HCT116 (cell line): Measurements from ENCODE around the gene TUBB4B. TPM values are rescaled to one million over a fixed set of nuclear protein-coding genes. Genes with fewer than 3 reads are reported as not detected.

Experiments
- ATAC-seq: fragments of 200-7000 bp; cut with Tn5 transposase; 2 replicates; pipeline ENCODE4 v1.9.1; 2020; ENCODE audit warnings: mild to moderate bottlenecking, moderate library complexity
- BruUV-seq: library from RNA; stranded (reverse); fragments of 400-500 nt; replicated peaks from 2 replicates; lab custom pipeline; 2021; lab: Mats Ljungman, UMichigan
- CTCF ChIA-PET: fragments of 300-600 bp; sonication (Branson Sonifier 250); formaldehyde crosslinking; loops from one replicate; lab custom pipeline; 2021; ENCODE audit warnings: antibody characterized with exemption; lab: Charles Lee
- POLR2A ChIA-PET: fragments of 300-600, 350-600 bp; sonication (Branson Sonifier 250); formaldehyde crosslinking; loops from one replicate; lab custom pipeline; 2021; ENCODE audit warnings: antibody characterized with exemption; lab: Charles Lee
- RAD21 ChIA-PET, 2 experiments: fragments of 300-600 bp; sonication (Branson Sonifier 250); formaldehyde crosslinking; loops; one replicate each; lab custom pipeline; 2023; ENCODE audit warnings: low total read pairs in 2 of 2; ENCODE audit not compliant: uncharacterized antibody in 2 of 2, unreplicated experiment in 2 of 2, low non-redundant PET in 1 of 2; lab: Charles Lee
- DNase-seq: peaks from one replicate; pipeline ENCODE4 v3.0.0-alpha.2; 2010; ENCODE audit warnings: low read depth, low spot score
- H2AFZ ChIP-seq: fragments of 200-600 bp; shearing (Covaris generic), sonication (generic); 2 replicates; pipeline ENCODE4 v1.6.1; 2017; ENCODE audit warnings: low read depth, mixed run types, mixed read lengths, antibody characterized with exemption, low read length; ENCODE audit not compliant: poor library complexity, severe bottlenecking
- H3K27ac ChIP-seq: 2 replicates; pipeline ENCODE4 v1.5.1; 2012; ENCODE audit warnings: low read depth, low read length
- H3K27me3 ChIP-seq: fragments of 200-600 bp; sonication (generic); 2 replicates; pipeline ENCODE4 v1.6.1; 2016; ENCODE audit warnings: mixed run types, low read length, mixed read lengths; ENCODE audit not compliant: insufficient read depth
- H3K36me3 ChIP-seq, 2 experiments: fragments of 200-500 bp in 1 of 2; fragments of 200-600 bp in 1 of 2; sonication (Bioruptor generic) in 1 of 2; sonication (generic) in 1 of 2; 2 replicates each; pipeline versions ENCODE4 v1.5.1 to v1.6.1; 2014 to 2016; ENCODE audit warnings: low read length in 2 of 2, inconsistent platforms in 1 of 2, mixed read lengths in 1 of 2, mixed run types in 1 of 2; ENCODE audit not compliant: insufficient read depth in 2 of 2, control insufficient read depth in 1 of 2
- H3K4me1 ChIP-seq, 2 experiments: fragments of 200-600 bp in 1 of 2; sonication (generic) in 1 of 2; 2 replicates each; pipeline versions ENCODE4 v1.5.1 to v1.6.1; 2012 to 2017; ENCODE audit warnings: low read length in 2 of 2, inconsistent platforms in 1 of 2, mild to moderate bottlenecking in 1 of 2, mixed read lengths in 1 of 2, mixed run types in 1 of 2, moderate library complexity in 1 of 2; ENCODE audit not compliant: insufficient read depth in 2 of 2, control insufficient read depth in 1 of 2
- H3K4me2 ChIP-seq: fragments of 200-600 bp; sonication (generic); 2 replicates; pipeline ENCODE4 v1.6.1; 2017; ENCODE audit warnings: mixed run types, low read length, mixed read lengths
- H3K4me3 ChIP-seq, 2 experiments: fragments of 200-600 bp in 1 of 2; sonication (generic) in 1 of 2; replicated peaks in 1 of 2; 2 replicates each; pipeline ENCODE4 v1.5.1; 2011 to 2016; ENCODE audit warnings: low read length in 2 of 2, control low read depth in 1 of 2, low read depth in 1 of 2, mild to moderate bottlenecking in 1 of 2, mixed read lengths in 1 of 2, mixed run types in 1 of 2
- H3K79me2 ChIP-seq: fragments of 200-600 bp; sonication (generic); 2 replicates; pipeline ENCODE4 v1.6.1; 2017; ENCODE audit warnings: mild to moderate bottlenecking, mixed run types, low read length, moderate library complexity, mixed read lengths; ENCODE audit not compliant: insufficient read depth
- H3K9ac ChIP-seq: fragments of 200-600 bp; sonication (generic); 2 replicates; pipeline ENCODE4 v1.6.1; 2016; ENCODE audit warnings: low read length, mixed read lengths
- H3K9me2 ChIP-seq: fragments of 200-600 bp; sonication (generic), shearing (Covaris generic); 2 replicates; pipeline ENCODE4 v1.6.1; 2017; ENCODE audit warnings: mixed run types, mild to moderate bottlenecking, moderate library complexity; ENCODE audit not compliant: insufficient read depth
- H3K9me3 ChIP-seq, 2 experiments: fragments of 200-500 bp in 1 of 2; fragments of 200-600 bp in 1 of 2; sonication (Bioruptor generic) in 1 of 2; sonication (generic) in 1 of 2; 2 replicates each; pipeline ENCODE4 v1.6.1; 2014 to 2017; ENCODE audit warnings: low read length in 2 of 2, mixed read lengths in 2 of 2, inconsistent platforms in 1 of 2, low read depth in 1 of 2, mild to moderate bottlenecking in 1 of 2, mixed run types in 1 of 2, moderate library complexity in 1 of 2; ENCODE audit not compliant: control insufficient read depth in 1 of 2, insufficient read depth in 1 of 2
- H4K20me1 ChIP-seq: fragments of 200-600 bp; sonication (generic), shearing (Covaris generic); 2 replicates; pipeline ENCODE4 v1.6.1; 2017; ENCODE audit warnings: mixed run types, mild to moderate bottlenecking, moderate library complexity; ENCODE audit not compliant: insufficient read depth
- CTCF ChIP-seq, 3 experiments: fragments of 200-600 bp in 1 of 3; sonication (generic) in 1 of 3; IDR thresholded peaks in 2 of 3; conservative IDR thresholded peaks in 1 of 3; 2 replicates each; pipeline ENCODE4 v1.5.1; 2012 to 2017; ENCODE audit warnings: low read depth in 2 of 3, low read length in 2 of 3, antibody characterized with exemption in 1 of 3, borderline replicate concordance in 1 of 3, control low read depth in 1 of 3, mild to moderate bottlenecking in 1 of 3, mixed read lengths in 1 of 3, mixed run types in 1 of 3, moderate library complexity in 1 of 3; ENCODE audit not compliant: insufficient read depth in 1 of 3
- EZH2phosphoT487 ChIP-seq: fragments of 200-600 bp; IDR thresholded peaks from 2 replicates; pipeline ENCODE4 v1.6.1; 2018; ENCODE audit warnings: antibody characterized with exemption, borderline replicate concordance
- JUND ChIP-seq: IDR thresholded peaks from 2 replicates; pipeline ENCODE4 v1.6.1; 2012
- POLR2A ChIP-seq: IDR thresholded peaks from 2 replicates; pipeline ENCODE4 v1.7.0; 2011; ENCODE audit warnings: borderline replicate concordance; ENCODE audit not compliant: insufficient read depth, insufficient read length; ENCODE audit errors: extremely low read depth
- YY1 ChIP-seq: IDR thresholded peaks from 2 replicates; pipeline ENCODE4 v1.6.1; 2011; ENCODE audit warnings: low read length, low read depth, moderate library complexity, mild to moderate bottlenecking; ENCODE audit not compliant: insufficient replicate concordance; ENCODE audit errors: extremely low read depth
- ZFX ChIP-seq: fragments of 450-650 bp; IDR thresholded peaks from 2 replicates; pipeline ENCODE4 v1.6.1; 2017
- ZNF274 ChIP-seq: fragments of 200-500 bp; sonication (Bioruptor generic); IDR thresholded peaks from 2 replicates; pipeline ENCODE4 v1.6.1; 2014; ENCODE audit warnings: mild to moderate bottlenecking, low read depth, low read length, inconsistent platforms
- intact Hi-C: fragments of 100-400 bp; cut with micrococcal nuclease; formaldehyde crosslinking; loops from 2 replicates; pipeline ENCODE4 v1.10.0; 2022
- total RNA-seq: library from RNA; stranded (reverse); gene quantifications from one replicate; pipeline ENCODE4 v1.2.1, GENCODE V29; 2021; ENCODE audit not compliant: unreplicated experiment
- TF ChIP-seq, protein P1 (sequence below): IDR thresholded peaks from 2 replicates; pipeline ENCODE4 v1.6.1; 2011; ENCODE audit warnings: mild to moderate bottlenecking, low read length, moderate library complexity; ENCODE audit not compliant: insufficient replicate concordance; ENCODE audit errors: extremely low read depth

The TUBB4B gene
- total RNA-seq, 1 experiment from 2014 or later: 502 TPM

GRCh38 chr9:137245450-137246421 is 4.6 kb downstream of the TUBB4B start (continued):
- no peak for TF ChIP-seq CTCF (IDR thresholded peaks at IDR 0.05 in 2 of 3, conservative IDR thresholded peaks at IDR 0.05 in 1 of 3; ENCODE audit: borderline replicate concordance in 1 of 3, insufficient read depth in 1 of 3, low read depth in 2 of 3, low read length in 2 of 3)

DNA sequence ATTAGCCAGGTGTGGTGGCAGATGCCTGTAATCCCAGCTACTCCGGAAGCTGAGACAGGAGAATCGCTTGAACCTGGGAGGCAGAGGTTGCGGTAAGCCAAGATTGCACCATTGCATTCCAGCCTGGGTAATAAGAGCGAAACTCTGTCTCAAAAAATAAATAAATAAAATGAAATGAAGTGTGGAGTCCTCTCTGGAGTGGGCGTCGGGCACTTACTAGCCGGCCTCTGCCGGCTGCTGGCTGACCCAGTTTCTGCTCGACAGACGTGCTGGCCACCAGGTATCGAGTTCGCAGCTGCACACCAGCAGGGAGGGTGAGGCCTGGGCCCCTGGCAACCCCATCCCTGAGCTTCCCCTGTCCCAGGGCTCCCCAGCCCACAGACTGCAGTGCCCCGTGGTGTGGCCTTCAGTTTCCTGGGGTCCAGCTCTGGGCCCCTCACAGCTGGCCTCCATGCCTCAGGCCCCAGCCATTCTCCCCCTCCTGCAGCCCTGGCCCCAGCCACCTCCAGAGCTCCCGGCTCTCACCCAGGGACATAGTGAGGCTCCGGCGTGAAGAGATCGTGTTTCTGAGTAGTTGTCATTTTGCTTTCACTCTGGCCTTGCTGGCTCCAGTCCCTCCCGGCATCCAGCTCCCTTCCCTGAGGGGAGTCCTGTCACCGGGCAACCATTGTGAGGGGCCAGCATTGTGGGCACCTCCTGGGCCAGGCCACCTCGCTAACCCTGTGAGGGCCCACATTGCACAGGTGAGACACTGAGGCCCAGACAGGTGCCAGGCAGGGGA is 6.2 kb downstream of the TUBB4B start:
- ChIA-PET CTCF (interaction anchor here (1.0 to 2.4 kb wide), 2 partner anchors 11 to 180 kb away, joined by 4 to 7 read pairs; no protein-coding TSS in a partner anchor), RAD21 (no interaction called here), POLR2A (no interaction called here)
- no peak overlapping the region for H3K4me3 ChIP-seq
- TF ChIP-seq JUND (no peak), ZFX (no peak), ZNF274 (no peak), YY1 (no peak), EZH2phosphoT487 (no peak), POLR2A (no peak)
- TF ChIP-seq, protein P1, sequence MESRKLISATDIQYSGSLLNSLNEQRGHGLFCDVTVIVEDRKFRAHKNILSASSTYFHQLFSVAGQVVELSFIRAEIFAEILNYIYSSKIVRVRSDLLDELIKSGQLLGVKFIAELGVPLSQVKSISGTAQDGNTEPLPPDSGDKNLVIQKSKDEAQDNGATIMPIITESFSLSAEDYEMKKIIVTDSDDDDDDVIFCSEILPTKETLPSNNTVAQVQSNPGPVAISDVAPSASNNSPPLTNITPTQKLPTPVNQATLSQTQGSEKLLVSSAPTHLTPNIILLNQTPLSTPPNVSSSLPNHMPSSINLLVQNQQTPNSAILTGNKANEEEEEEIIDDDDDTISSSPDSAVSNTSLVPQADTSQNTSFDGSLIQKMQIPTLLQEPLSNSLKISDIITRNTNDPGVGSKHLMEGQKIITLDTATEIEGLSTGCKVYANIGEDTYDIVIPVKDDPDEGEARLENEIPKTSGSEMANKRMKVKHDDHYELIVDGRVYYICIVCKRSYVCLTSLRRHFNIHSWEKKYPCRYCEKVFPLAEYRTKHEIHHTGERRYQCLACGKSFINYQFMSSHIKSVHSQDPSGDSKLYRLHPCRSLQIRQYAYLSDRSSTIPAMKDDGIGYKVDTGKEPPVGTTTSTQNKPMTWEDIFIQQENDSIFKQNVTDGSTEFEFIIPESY: no peak
- H3K27me3 ChIP-seq: no peaks in the 10 kb centered on the region
- peaks cover 7 to 14% of the 10 kb centered on the region in 2 experiments for H3K36me3 ChIP-seq
- ATAC-seq: no peak
- H3K9ac ChIP-seq: no peak overlapping the region
- peaks cover 6 to 23% of the 10 kb centered on the region in 2 experiments for H3K4me1 ChIP-seq
- no peak overlapping the region for H3K27ac ChIP-seq
- H2AFZ ChIP-seq: no peak overlapping the region
- no peak overlapping the region for H3K4me2 ChIP-seq
- no peaks in the 10 kb centered on the region for H3K9me3 ChIP-seq
- H3K79me2 ChIP-seq: peaks cover 16% of the 10 kb centered on the region
- intact Hi-C loops: no loop called here
- peaks cover 14% of the 10 kb centered on the region; the same call in 1 of the 2 replicates for H4K20me1 ChIP-seq
- no peaks in the 10 kb centered on the region for H3K9me2 ChIP-seq
- BruUV-seq: no TSS peak
- DNase-seq: no peak
